H1 (cell line): ENCODE measurements around the gene NXPH2. TPM values are rescaled to one million over a fixed set of nuclear protein-coding genes. Genes with fewer than 3 reads are reported as not detected.

Experiments
- CTCF ChIA-PET: fragments of 300-600 bp; sonication (Branson Sonifier 250); formaldehyde crosslinking; loops from one replicate; lab custom pipeline; 2021; ENCODE audit not compliant: partially characterized antibody; lab: Charles Lee
- POLR2A ChIA-PET: fragments of 300-600 bp; sonication (Branson Sonifier 250); formaldehyde crosslinking; loops from one replicate; lab custom pipeline; 2021; ENCODE audit warnings: inconsistent platforms; ENCODE audit not compliant: partially characterized antibody; lab: Charles Lee
- DNase-seq, 2 experiments: peaks; one replicate each; pipeline versions ENCODE4 v3.0.0 to v3.0.0-alpha.2; 2010 to 2022; ENCODE audit warnings: low spot score in 2 of 2, low read depth in 1 of 2, mixed read lengths in 1 of 2
- FAIRE-seq: peaks from 2 replicates; lab custom pipeline; 2011; peaks lifted over from hg19 to GRCh38; lab: Jason Lieb, UNC
- H2AFZ ChIP-seq: 2 replicates; pipeline ENCODE4 v1.8.1; 2012; ENCODE audit warnings: low read length, inconsistent platforms
- H2AK5ac ChIP-seq: 2 replicates; pipeline ENCODE4 v1.6.1; 2013; ENCODE audit warnings: low read depth, low read length
- H2BK120ac ChIP-seq: replicated peaks from 2 replicates; pipeline ENCODE3; 2013; ENCODE audit warnings: low read depth, low read length, inconsistent platforms
- H2BK12ac ChIP-seq: 2 replicates; pipeline ENCODE4 v1.6.1; 2013; ENCODE audit warnings: low read depth, low read length
- H2BK15ac ChIP-seq: 2 replicates; pipeline ENCODE4 v1.6.1; 2013; ENCODE audit warnings: low read length
- H2BK20ac ChIP-seq: 2 replicates; pipeline ENCODE4 v1.6.1; 2013; ENCODE audit warnings: low read length
- H2BK5ac ChIP-seq: 2 replicates; pipeline ENCODE4 v1.6.1; 2013; ENCODE audit warnings: low read depth, low read length
- H3K14ac ChIP-seq: 2 replicates; pipeline ENCODE4 v1.6.1; 2013; ENCODE audit warnings: inconsistent platforms; ENCODE audit not compliant: insufficient read length
- H3K18ac ChIP-seq: 2 replicates; pipeline ENCODE4 v1.6.1; 2013; ENCODE audit warnings: low read length; ENCODE audit errors: extremely low read depth
- H3K23ac ChIP-seq: 2 replicates; pipeline ENCODE4 v1.6.1; 2013; ENCODE audit warnings: inconsistent platforms; ENCODE audit not compliant: insufficient read length
- H3K23me2 ChIP-seq: 2 replicates; pipeline ENCODE4 v1.6.1; 2013; ENCODE audit warnings: low read depth, low read length
- H3K27ac ChIP-seq: 2 replicates; pipeline ENCODE4 v1.6.1; 2011; ENCODE audit warnings: low read depth, low read length, inconsistent platforms
- H3K27me3 ChIP-seq, 4 experiments: replicated peaks in 1 of 4; 1 replicate in 1 of 4; 2 replicates in 3 of 4; pipeline versions ENCODE4 v1.6.1 to v1.8.1; 2011 to 2013; ENCODE audit warnings: low read length in 3 of 4, mild to moderate bottlenecking in 3 of 4, inconsistent platforms in 2 of 4, mixed read lengths in 2 of 4, moderate library complexity in 1 of 4; ENCODE audit not compliant: control insufficient read depth in 3 of 4, insufficient read depth in 3 of 4; ENCODE audit errors: extremely low read depth in 1 of 4
- H3K36me3 ChIP-seq, 4 experiments: 2 replicates each; pipeline versions ENCODE4 v1.6.1 to v1.8.1; 2011 to 2013; ENCODE audit warnings: mild to moderate bottlenecking in 4 of 4, low read length in 3 of 4, moderate library complexity in 2 of 4, control low read depth in 1 of 4, inconsistent platforms in 1 of 4; ENCODE audit not compliant: insufficient read depth in 4 of 4, control insufficient read depth in 2 of 4
- H3K4ac ChIP-seq: replicated peaks from 2 replicates; pipeline ENCODE3; 2013; ENCODE audit warnings: low read length, low read depth, mixed read lengths, inconsistent platforms; ENCODE audit not compliant: insufficient read length
- H3K4me1 ChIP-seq, 4 experiments: replicated peaks in 1 of 4; 1 replicate in 1 of 4; 2 replicates in 3 of 4; pipeline versions ENCODE4 v1.6.1 to v1.8.1; 2011 to 2013; ENCODE audit warnings: low read length in 3 of 4, inconsistent platforms in 2 of 4, mixed read lengths in 1 of 4; ENCODE audit not compliant: insufficient read depth in 4 of 4, control insufficient read depth in 3 of 4
- H3K4me2 ChIP-seq, 2 experiments: 2 replicates each; pipeline versions ENCODE4 v1.6.1 to v1.8.1; 2011 to 2013; ENCODE audit warnings: low read depth in 2 of 2, low read length in 2 of 2, control low read depth in 1 of 2, inconsistent platforms in 1 of 2, mild to moderate bottlenecking in 1 of 2; ENCODE audit not compliant: insufficient read depth in 1 of 2
- H3K4me3 ChIP-seq, 4 experiments: fragments of 200-600, 300-600 bp in 1 of 4; sonication (generic), shearing (Covaris generic), sonication (Bioruptor Twin) in 1 of 4; 2 replicates each; pipeline versions ENCODE4 v1.5.1 to v1.8.1; 2011 to 2016; ENCODE audit warnings: low read length in 4 of 4, low read depth in 3 of 4, control low read depth in 2 of 4, inconsistent platforms in 2 of 4, mild to moderate bottlenecking in 2 of 4, mixed read lengths in 1 of 4, moderate library complexity in 1 of 4; ENCODE audit not compliant: insufficient read depth in 2 of 4; ENCODE audit errors: extremely low read depth in 1 of 4
- H3K56ac ChIP-seq: replicated peaks from 2 replicates; pipeline ENCODE3; 2013; ENCODE audit warnings: low read depth, mild to moderate bottlenecking, mixed read lengths, low read length, inconsistent platforms; ENCODE audit not compliant: insufficient read length
- H3K79me1 ChIP-seq: 2 replicates; pipeline ENCODE4 v1.6.1; 2013; ENCODE audit warnings: low read depth, low read length, control low read depth
- H3K79me2 ChIP-seq, 2 experiments: 2 replicates each; pipeline versions ENCODE4 v1.6.1 to v1.8.1; 2012 to 2013; ENCODE audit warnings: low read length in 2 of 2, mild to moderate bottlenecking in 2 of 2, inconsistent platforms in 1 of 2; ENCODE audit not compliant: insufficient read depth in 2 of 2, control insufficient read depth in 1 of 2
- H3K9ac ChIP-seq, 4 experiments: replicated peaks in 1 of 4; 1 replicate in 1 of 4; 2 replicates in 3 of 4; pipeline versions ENCODE4 v1.6.1 to v1.8.1; 2011 to 2013; ENCODE audit warnings: low read depth in 3 of 4, low read length in 3 of 4, control low read depth in 2 of 4, mild to moderate bottlenecking in 2 of 4, moderate library complexity in 2 of 4, inconsistent platforms in 1 of 4; ENCODE audit errors: extremely low read depth in 1 of 4
- H3K9me3 ChIP-seq, 2 experiments: 2 replicates each; pipeline versions ENCODE4 v1.6.1 to v1.8.1; 2012 to 2013; ENCODE audit warnings: mild to moderate bottlenecking in 2 of 2, moderate library complexity in 2 of 2, control low read depth in 1 of 2, inconsistent platforms in 1 of 2, low read depth in 1 of 2, low read length in 1 of 2, mixed read lengths in 1 of 2; ENCODE audit not compliant: insufficient read depth in 2 of 2
- H4K20me1 ChIP-seq, 2 experiments: replicated peaks in 1 of 2; 2 replicates each; pipeline versions ENCODE3 to v1.8.1; 2011 to 2013; ENCODE audit warnings: inconsistent platforms in 2 of 2, low read length in 2 of 2, mild to moderate bottlenecking in 1 of 2; ENCODE audit not compliant: insufficient read depth in 2 of 2, control insufficient read depth in 1 of 2
- H4K5ac ChIP-seq: 2 replicates; pipeline ENCODE4 v1.6.1; 2013; ENCODE audit warnings: low read length, low read depth, mixed read lengths, inconsistent platforms; ENCODE audit not compliant: insufficient read length
- H4K8ac ChIP-seq: 2 replicates; pipeline ENCODE4 v1.8.0; 2013; ENCODE audit warnings: mild to moderate bottlenecking, moderate library complexity, low read length, inconsistent platforms; ENCODE audit not compliant: insufficient read depth; ENCODE audit errors: extremely low read depth
- H4K91ac ChIP-seq: replicated peaks from 2 replicates; pipeline ENCODE3; 2013; ENCODE audit warnings: low read length, mixed read lengths, inconsistent platforms; ENCODE audit not compliant: insufficient read length
- EP300 ChIP-seq, 2 experiments: IDR thresholded peaks; 1 replicate in 1 of 2; 2 replicates in 1 of 2; pipeline ENCODE4 v1.6.1; 2011 to 2012; ENCODE audit warnings: low read depth in 2 of 2, low read length in 2 of 2, mild to moderate bottlenecking in 2 of 2, borderline replicate concordance in 1 of 2, inconsistent platforms in 1 of 2, moderate library complexity in 1 of 2
- FOSL1 ChIP-seq: IDR thresholded peaks from 2 replicates; pipeline ENCODE4 v1.6.1; 2011; ENCODE audit warnings: mild to moderate bottlenecking, low read depth, low read length, moderate library complexity; ENCODE audit not compliant: insufficient read depth
- HDAC2 ChIP-seq, 2 experiments: fragments of 300-600 bp in 1 of 2; sonication (generic) in 1 of 2; IDR thresholded peaks; 2 replicates each; pipeline ENCODE4 v1.6.1; 2011 to 2012; ENCODE audit warnings: low read depth in 2 of 2, low read length in 2 of 2, mild to moderate bottlenecking in 2 of 2, moderate library complexity in 2 of 2, borderline replicate concordance in 1 of 2, inconsistent platforms in 1 of 2
- HDAC6 ChIP-seq: IDR thresholded peaks from one replicate; pipeline ENCODE4 v1.7.1; 2012; ENCODE audit warnings: low read depth, mild to moderate bottlenecking, inconsistent platforms, low read length, moderate library complexity
- JUN ChIP-seq: IDR thresholded peaks from 2 replicates; pipeline ENCODE4 v1.6.1; 2011; ENCODE audit warnings: low read depth, mild to moderate bottlenecking, improper control_type of control experiment, low read length
- JUND ChIP-seq: IDR thresholded peaks from 2 replicates; pipeline ENCODE4 v1.6.1; 2011; ENCODE audit warnings: mild to moderate bottlenecking, improper control_type of control experiment, low read length
- KDM1A ChIP-seq: fragments of 200-600, 300-600 bp; sonication (generic); IDR thresholded peaks from 2 replicates; pipeline ENCODE4 v1.7.1; 2016; ENCODE audit warnings: mild to moderate bottlenecking, low read length, borderline replicate concordance
- MAFK ChIP-seq: IDR thresholded peaks from 2 replicates; pipeline ENCODE4 v1.6.1; 2012; ENCODE audit warnings: low read depth, mild to moderate bottlenecking, improper control_type of control experiment, low read length
- POU5F1 ChIP-seq: IDR thresholded peaks from 2 replicates; pipeline ENCODE4 v1.6.1; 2011; ENCODE audit warnings: low read depth, mild to moderate bottlenecking, low read length, moderate library complexity
- RAD21 ChIP-seq, 2 experiments: IDR thresholded peaks in 1 of 2; conservative IDR thresholded peaks in 1 of 2; 2 replicates each; pipeline ENCODE4 v1.6.1; 2011; ENCODE audit warnings: low read depth in 2 of 2, low read length in 2 of 2, improper control_type of control experiment in 1 of 2, inconsistent platforms in 1 of 2, mild to moderate bottlenecking in 1 of 2, moderate library complexity in 1 of 2
- SIN3A ChIP-seq, 2 experiments: IDR thresholded peaks in 1 of 2; conservative IDR thresholded peaks in 1 of 2; 2 replicates each; pipeline ENCODE4 v1.6.1; 2011 to 2012; ENCODE audit warnings: low read length in 2 of 2, improper control_type of control experiment in 1 of 2, low read depth in 1 of 2, mild to moderate bottlenecking in 1 of 2
- SIRT6 ChIP-seq: IDR thresholded peaks from one replicate; pipeline ENCODE4 v1.7.1; 2012; ENCODE audit warnings: low read length, inconsistent platforms
- TAF7 ChIP-seq: optimal IDR thresholded peaks from 2 replicates; pipeline ENCODE3; 2011; ENCODE audit warnings: low read depth, mild to moderate bottlenecking, inconsistent platforms, low read length, moderate library complexity, borderline replicate concordance
- ZNF274 ChIP-seq: IDR thresholded peaks from 2 replicates; pipeline ENCODE4 v1.7.0; 2012; ENCODE audit warnings: low read length, borderline replicate concordance; ENCODE audit errors: extremely low read depth
- WGBS, 2 experiments: shearing (Covaris generic) in 1 of 2; methylation state at CpG; one replicate each; pipeline versions ENCODE4 v1.1.6 to v1.1.7; 2013 to 2015; ENCODE audit warnings: low lambda C conversion rate in 2 of 2, mixed read lengths in 2 of 2, inconsistent platforms in 1 of 2, low coverage in 1 of 2, missing lambda C conversion rate in 1 of 2; ENCODE audit not compliant: insufficient replicate concordance in 2 of 2, insufficient coverage in 1 of 2, insufficient read length in 1 of 2; ENCODE audit errors: extremely low coverage in 1 of 2, missing lambda C conversion rate in 1 of 2; 5-methylcytosine and 5-hydroxymethylcytosine counted together
- polyA plus RNA-seq, 7 experiments: library from polyadenylated mRNA; depleted of rRNA in 3 of 7; stranded (reverse) in 5 of 7; unstranded in 2 of 7; fragments of >200 nt in 5 of 7; fragments of 200-250 nt in 2 of 7; gene quantifications; 1 replicate in 5 of 7; 2 replicates in 1 of 7; 4 replicates in 1 of 7; pipeline versions ENCODE4 v1.2.1 to v1.2.3, GENCODE V29; 2011 to 2013; ENCODE audit warnings: missing spikeins in 2 of 7, mixed read lengths in 2 of 7
- total RNA-seq: library from RNA; stranded (reverse); fragmentation: NEBNext Ultra II Directional; extraction: Animal tissue kit (Norgen Biotek cat#: 25700); gene quantifications from 2 replicates; pipeline ENCODE4 v1.2.1, GENCODE V29; 2021

The NXPH2 gene
- total and polyA plus RNA-seq, 2 of the 8 experiments (the other 6 are each of a cell fraction or from before 2014, with no cell fraction given) = 1.9 to 6.9 TPM

- Histone ChIP-seq H4K20me1 (no peaks in the 10 kb centered on the region), H2BK15ac (no peak overlapping the region), H3K4ac (no peak overlapping the region), H3K4me3 (no peak overlapping the region), H3K18ac (no peak overlapping the region), H2BK5ac (no peak overlapping the region), H4K8ac (no peak overlapping the region), H4K5ac (no peak overlapping the region), H2BK20ac (no peak overlapping the region), H3K36me3 (no peaks in the 10 kb centered on the region), H3K27ac (no peak overlapping the region), H3K23ac (no peak overlapping the region), H3K79me2 (no peaks in the 10 kb centered on the region), H3K4me1 (no peaks in the 10 kb centered on the region), H3K9me3 (peaks cover 0 to 7% of the 10 kb centered on the region in 2 experiments; a peak in 1 of 4 replicates), H3K23me2 (no peaks in the 10 kb centered on the region), H3K27me3 (no peaks in the 10 kb centered on the region), H2BK12ac (no peak overlapping the region), H2AFZ (no peak overlapping the region), H3K9ac (no peak overlapping the region), H2AK5ac (no peak overlapping the region), H4K91ac (no peak overlapping the region), H3K56ac (no peak overlapping the region), H3K14ac (no peak overlapping the region), H2BK120ac (no peak overlapping the region), H3K4me2 (no peak overlapping the region), H3K79me1 (no peaks in the 10 kb centered on the region)
- POLR2A ChIA-PET = no interaction called here
- WGBS, 2 experiments = 86% methylated on average over 2 of the region's 2 CpGs; no CpG with 5 or more reads in 1 of the 2 experiments
- DNase-seq (no peak), FAIRE-seq (no peak)
- CTCF ChIA-PET = interaction anchor here (0.8 kb wide), 1 partner anchor 157 kb away, joined by 4 read pairs; no protein-coding TSS in a partner anchor
- no peak for TF ChIP-seq JUN
- no peak for TF ChIP-seq SIRT6
- TF ChIP-seq KDM1A = no peak
- TF ChIP-seq EP300 (IDR thresholded peaks at IDR 0.05; ENCODE audit: borderline replicate concordance in 1 of 2, low read depth in 2 of 2, low read length in 2 of 2) = no peak
- TF ChIP-seq POU5F1 = no peak
- no peak for TF ChIP-seq TAF7
- TF ChIP-seq FOSL1 = no peak
- TF ChIP-seq MAFK = no peak
- no peak for TF ChIP-seq RAD21 (IDR thresholded peaks at IDR 0.05 in 1 of 2, conservative IDR thresholded peaks at IDR 0.05 in 1 of 2; ENCODE audit: low read depth in 2 of 2, low read length in 2 of 2)
- no peak for TF ChIP-seq HDAC2 (IDR thresholded peaks at IDR 0.05; ENCODE audit: borderline replicate concordance in 1 of 2, low read depth in 2 of 2, low read length in 2 of 2)
- TF ChIP-seq JUND = no peak
- TF ChIP-seq ZNF274 = no peak
- no peak for TF ChIP-seq SIN3A (conservative IDR thresholded peaks at IDR 0.05 in 1 of 2, IDR thresholded peaks at IDR 0.05 in 1 of 2; ENCODE audit: low read depth in 1 of 2, low read length in 2 of 2)
- no peak for TF ChIP-seq HDAC6
These were observed 150.0 kb downstream of the NXPH2 start for GRCh38 chr2:138630164-138630563.
